HG03097 (cell line): ENCODE data around the gene GALNTL6.
"Not testable (repeated sequence)": the region's sequence is repeated elsewhere in the genome, so short reads cannot be mapped to it uniquely, and the experiment has no call there.

Experiments used
- ATAC-seq: cut with Tn5 transposase; IDR thresholded peaks from one replicate; pipeline ENCODE4 v1.9.1; 2021; ENCODE audit not compliant: unreplicated experiment, low FRiP score

GALNTL6 gene

DNA sequence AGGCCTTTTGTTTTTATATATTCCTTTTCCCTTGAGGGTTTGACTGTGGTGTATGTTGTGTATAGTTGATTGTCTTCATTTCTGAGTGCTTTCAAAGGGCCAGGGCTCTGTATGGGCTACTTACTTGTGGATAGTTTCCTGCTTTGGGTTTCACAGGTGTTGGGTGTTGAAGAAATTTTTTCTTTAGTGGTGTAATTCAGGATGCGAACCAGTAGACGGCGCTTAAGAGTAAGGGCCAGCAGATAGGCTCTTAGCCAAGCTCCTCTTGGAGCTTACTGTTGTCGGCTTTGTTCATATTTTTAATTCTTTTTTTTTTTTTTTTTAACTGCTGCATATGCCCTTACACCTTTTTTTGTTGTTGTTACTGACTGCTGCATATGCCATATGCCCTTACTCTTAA, 1079.1 kb downstream of the GALNTL6 start:
- no peak for ATAC-seq

DNA sequence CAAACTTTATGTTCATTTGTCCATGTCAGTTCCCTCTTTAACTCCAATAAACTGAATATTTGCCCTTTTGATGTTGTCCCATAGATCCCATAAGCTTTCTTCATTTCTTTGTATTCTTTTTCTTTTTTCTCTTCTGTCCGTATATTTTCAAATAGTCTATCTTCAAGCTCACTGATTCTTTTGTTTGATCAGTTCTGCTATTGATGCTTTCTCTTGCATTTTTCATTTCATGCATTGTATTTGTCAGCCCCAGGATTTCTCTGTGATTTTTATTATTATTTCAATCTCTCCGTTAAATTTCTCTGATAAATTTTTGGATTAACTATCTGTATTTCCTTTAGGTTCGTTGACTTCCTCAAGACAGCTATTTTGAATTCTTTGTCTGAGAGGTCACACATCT, 1082.5 kb downstream of the GALNTL6 start:
- ATAC-seq = no peak

- no peak for ATAC-seq
These were observed 1083.8 kb downstream of the GALNTL6 start for GRCh38 chr4:172897046-172897445.

DNA sequence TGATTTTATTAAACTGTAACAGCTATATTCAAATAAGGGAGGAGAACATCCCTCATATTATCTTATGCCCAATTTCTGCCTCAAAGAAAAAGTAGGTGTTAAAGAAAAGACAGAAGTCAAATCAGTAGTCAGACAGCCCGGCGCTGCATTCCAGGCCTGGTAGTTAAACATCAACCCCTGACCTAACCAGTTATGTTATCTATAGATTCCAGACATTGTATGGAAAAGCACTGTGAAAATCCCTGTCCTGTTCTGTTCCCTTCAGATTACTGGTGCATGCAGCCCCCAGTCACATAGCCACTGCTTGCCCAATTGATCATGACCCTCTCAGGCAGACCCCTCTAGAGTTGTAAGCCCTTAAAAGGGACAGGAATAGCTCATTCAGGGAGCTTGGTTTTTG, 1085.5 kb downstream of the GALNTL6 start:
- no peak for ATAC-seq

DNA sequence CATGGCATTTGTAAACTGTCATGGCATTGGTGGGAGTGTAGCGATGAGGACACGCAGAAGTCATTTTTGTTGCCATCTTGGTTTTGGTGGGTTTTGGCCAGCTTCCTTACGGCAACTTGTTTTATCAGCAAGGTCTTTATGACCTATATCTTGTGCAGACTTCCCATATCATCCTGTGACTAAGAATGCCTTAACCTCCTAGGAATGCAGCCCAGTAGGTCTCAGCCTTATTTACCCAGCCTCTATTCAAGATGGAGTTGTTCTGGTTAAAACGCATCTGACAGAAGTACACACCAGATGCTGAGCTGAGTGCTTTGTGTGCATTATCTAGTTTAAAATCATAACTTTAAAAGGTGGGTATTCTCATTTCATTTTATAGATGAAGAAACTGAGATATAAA, 1086.7 kb downstream of the GALNTL6 start:
- no peak for ATAC-seq

- no peak for ATAC-seq
These were observed 1087.7 kb downstream of the GALNTL6 start for GRCh38 chr4:172900900-172901299.

- ATAC-seq = not testable (repeated sequence)
These were observed 1099.3 kb downstream of the GALNTL6 start for GRCh38 chr4:172912468-172912867.

- not testable (repeated sequence) for ATAC-seq
These were observed 1104.2 kb downstream of the GALNTL6 start for GRCh38 chr4:172917403-172917802.

- no peak for ATAC-seq
These were observed 1106.1 kb downstream of the GALNTL6 start for GRCh38 chr4:172919269-172919668.

GRCh38 chr4:172927096-172927814, 1114.1 kb downstream of the GALNTL6 start:
- ATAC-seq = no peak

DNA sequence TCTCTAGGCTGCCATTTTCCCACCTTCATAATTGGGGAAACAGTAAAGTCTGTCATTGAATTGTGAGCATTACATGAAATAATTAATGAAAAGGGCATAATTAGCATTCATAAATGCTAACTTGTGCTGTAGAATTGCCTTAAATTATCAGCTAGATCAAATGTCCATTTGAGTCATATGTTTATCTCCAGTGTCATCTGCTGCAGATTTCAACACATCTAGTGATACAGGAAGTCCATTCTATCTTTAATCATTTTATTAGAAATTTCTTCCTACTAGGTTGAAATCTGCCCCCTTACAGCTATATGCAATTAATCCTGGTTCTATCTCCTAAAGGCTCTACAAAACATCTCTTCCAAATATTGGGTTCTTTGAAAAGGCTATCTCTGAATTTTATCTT, 1115.1 kb downstream of the GALNTL6 start:
- ATAC-seq = no peak

DNA sequence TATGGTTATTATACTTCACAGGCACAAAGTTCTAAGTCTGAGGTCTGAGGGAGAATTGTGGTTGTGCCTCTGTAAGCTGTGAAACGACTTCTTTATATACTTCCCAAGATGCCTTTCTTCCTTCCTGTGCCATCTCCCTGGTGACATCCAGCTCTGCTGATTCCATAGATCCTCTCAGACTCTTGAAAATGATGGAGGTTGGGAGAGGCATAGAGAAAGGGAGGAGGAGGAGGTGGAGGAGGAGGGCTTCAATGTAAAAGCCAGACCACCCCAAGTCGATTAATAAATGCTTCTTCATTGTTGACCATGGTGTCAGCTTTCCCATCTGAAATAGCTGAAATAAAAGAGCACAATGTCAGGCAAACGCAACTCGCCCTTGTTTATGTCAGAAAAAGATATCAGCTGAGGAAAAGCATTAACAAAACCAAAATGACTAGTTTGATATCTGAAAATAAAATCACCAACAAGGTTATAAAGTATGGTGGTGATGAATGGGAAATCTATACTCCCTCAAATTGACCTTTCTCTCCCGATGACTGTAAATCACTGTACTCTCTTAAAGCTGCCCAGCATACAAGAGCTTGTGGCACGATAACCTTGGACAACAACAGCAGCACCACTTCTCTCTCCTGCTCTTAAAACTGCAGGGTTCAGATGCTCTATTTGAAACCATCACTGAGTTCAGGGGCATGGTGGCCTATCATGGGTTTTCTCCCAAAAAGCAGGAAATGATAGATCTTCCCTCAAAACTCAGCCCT, 1125.0 kb downstream of the GALNTL6 start:
- ATAC-seq = no peak

DNA sequence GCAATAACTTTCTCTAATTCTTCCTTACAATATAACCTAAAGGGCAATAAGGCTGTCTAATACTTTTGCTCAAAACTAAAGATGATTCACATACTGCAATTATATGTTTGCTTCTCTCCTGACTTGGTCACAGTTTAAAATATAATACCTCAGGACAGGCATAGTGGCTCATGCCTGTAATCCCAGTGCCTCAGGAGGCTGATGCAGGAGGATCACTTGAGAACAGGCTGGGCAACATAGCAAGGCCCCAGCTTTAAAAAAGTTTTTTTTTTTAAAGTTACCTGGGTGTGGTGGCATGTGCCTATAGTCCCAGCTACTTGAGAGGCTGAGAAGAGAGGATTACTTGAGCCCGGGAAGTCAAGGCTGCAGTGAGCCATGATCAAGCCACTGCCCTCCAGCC, 1125.7 kb downstream of the GALNTL6 start:
- no peak for ATAC-seq

DNA sequence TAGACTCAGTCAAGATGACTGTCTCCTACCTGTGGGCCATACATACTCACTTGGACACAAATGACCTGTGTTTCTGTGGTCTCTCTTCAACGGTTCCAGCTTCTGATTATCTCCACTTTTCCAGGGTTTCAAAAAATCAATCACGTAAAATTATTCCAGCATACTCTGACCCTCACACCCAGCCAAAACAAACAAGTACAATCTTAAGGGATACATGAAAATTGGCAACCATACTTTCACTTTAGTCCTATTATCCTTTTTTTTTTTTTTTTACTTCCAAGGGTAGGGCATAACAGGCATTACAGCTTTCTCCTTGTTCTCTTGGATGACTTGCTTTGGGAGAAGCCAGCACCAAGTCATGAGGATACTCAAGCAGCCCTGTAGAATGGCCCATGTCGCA, 1129.6 kb downstream of the GALNTL6 start:
- no peak for ATAC-seq

- no peak for ATAC-seq
These were observed 1132.4 kb downstream of the GALNTL6 start for GRCh38 chr4:172945611-172946010.

DNA sequence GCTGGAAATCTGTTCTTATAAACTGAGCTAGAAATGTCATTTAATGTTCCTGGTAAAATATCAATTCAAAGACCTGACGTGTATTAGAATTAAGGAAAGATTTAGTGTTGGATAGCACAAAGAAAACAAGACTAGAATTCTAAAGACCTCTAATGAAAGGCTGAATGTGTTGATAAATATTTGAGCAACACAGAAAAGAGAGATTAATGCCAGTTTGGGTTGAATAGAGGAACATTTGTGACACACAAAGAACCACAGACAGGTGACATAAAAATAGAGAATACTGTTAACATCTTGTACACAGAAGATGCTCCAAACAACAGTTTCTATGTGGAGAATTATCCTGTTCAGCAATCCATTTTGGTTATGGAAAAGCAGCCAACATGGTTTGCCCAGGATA, 1133.3 kb downstream of the GALNTL6 start:
- no peak for ATAC-seq

DNA sequence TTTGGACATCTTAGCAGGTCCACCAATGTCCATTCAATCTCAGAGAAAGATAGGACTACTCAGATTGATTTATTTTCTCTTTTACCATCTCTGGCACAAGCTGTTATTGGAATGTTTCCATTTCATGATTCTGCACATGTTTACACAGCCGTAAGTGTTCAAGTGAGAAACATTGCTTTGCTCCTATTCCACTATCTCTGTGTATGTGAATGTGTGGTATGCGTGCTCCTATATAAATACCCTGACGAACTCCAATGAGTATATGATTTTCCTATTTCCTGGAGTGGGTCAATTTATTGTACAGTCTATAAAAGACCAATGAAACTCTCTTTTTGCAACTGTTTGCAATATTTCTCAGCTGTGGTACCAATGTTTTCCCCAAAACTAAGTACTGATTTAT, 1134.4 kb downstream of the GALNTL6 start:
- no peak for ATAC-seq

- ATAC-seq = no peak
These were observed 1137.8 kb downstream of the GALNTL6 start for GRCh38 chr4:172950990-172951389.

GRCh38 chr4:172951679-172952451, 1138.7 kb downstream of the GALNTL6 start:
- ATAC-seq = no peak

GRCh38 chr4:172953896-172954568, 1140.8 kb downstream of the GALNTL6 start:
- ATAC-seq = no peak

DNA sequence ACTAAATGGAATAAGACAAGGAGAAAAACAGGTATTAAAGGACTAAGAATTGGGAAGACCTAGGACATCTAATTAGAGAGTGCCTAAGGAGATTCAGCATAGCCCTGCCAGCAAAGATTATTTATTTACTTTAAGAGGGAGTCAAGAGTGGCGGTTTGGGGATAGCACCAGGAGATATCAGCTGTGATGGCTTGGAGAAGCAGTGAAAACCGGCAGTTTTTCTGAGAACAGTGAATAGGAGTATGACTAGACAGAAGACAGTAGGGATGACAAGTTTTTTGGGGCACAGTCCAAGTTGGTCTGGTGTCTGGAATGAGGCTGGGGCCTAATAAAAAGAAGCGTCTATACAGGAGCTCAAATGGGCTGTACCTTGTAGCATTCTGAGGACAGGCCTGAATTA, 1143.1 kb downstream of the GALNTL6 start:
- not testable (repeated sequence) for ATAC-seq
